Loucy (cell line): ENCODE data around the gene ESR1.

ENCODE experiments used
- EZH2phosphoT487 ChIP-seq: fragments of 200-600 bp; IDR thresholded peaks from 2 replicates; pipeline ENCODE4 v1.6.1; 2018; ENCODE audit warnings: antibody characterized with exemption, mild to moderate bottlenecking, moderate library complexity, borderline replicate concordance
- TF ChIP-seq, protein P1 (sequence below): fragments of 200-600 bp; sonication (generic); conservative IDR thresholded peaks from 2 replicates; pipeline ENCODE4 v1.5.1; 2014; ENCODE audit warnings: mild to moderate bottlenecking, antibody characterized with exemption, low read length

DNA sequence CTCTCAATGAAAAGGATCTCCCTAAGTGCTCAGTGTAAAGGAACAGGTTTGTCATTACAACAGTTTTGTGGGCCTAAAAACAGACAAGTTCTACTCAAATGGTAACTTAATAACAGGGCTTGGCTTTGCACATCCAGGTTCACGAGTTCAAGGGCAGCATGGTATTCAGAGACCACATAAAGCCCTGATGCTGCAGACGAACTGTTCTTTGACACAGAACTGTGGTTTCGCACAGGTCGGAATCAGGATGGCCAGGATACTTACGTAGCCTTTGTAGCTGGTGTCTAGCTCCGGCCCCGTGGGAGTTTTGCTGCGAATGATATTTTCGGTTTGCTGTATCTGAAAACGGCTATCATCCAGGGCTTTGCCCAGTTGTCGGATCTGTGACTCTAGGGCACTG, 335.9 kb downstream of the ESR1 start:
- TF ChIP-seq, protein P1, sequence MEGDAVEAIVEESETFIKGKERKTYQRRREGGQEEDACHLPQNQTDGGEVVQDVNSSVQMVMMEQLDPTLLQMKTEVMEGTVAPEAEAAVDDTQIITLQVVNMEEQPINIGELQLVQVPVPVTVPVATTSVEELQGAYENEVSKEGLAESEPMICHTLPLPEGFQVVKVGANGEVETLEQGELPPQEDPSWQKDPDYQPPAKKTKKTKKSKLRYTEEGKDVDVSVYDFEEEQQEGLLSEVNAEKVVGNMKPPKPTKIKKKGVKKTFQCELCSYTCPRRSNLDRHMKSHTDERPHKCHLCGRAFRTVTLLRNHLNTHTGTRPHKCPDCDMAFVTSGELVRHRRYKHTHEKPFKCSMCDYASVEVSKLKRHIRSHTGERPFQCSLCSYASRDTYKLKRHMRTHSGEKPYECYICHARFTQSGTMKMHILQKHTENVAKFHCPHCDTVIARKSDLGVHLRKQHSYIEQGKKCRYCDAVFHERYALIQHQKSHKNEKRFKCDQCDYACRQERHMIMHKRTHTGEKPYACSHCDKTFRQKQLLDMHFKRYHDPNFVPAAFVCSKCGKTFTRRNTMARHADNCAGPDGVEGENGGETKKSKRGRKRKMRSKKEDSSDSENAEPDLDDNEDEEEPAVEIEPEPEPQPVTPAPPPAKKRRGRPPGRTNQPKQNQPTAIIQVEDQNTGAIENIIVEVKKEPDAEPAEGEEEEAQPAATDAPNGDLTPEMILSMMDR: no peak
- no peak for TF ChIP-seq EZH2phosphoT487
